GF-D8 (cell line): ENCODE data around the gene PRRC2A.

Experiments used
- DNase-seq: peaks from one replicate; lab custom pipeline; 2025; lab: John Stamatoyannopoulos, UW

PRRC2A gene

GRCh38 chr6:31626952-31627351, 6.4 kb downstream of the PRRC2A start:
- DNase-seq = no peak

DNA sequence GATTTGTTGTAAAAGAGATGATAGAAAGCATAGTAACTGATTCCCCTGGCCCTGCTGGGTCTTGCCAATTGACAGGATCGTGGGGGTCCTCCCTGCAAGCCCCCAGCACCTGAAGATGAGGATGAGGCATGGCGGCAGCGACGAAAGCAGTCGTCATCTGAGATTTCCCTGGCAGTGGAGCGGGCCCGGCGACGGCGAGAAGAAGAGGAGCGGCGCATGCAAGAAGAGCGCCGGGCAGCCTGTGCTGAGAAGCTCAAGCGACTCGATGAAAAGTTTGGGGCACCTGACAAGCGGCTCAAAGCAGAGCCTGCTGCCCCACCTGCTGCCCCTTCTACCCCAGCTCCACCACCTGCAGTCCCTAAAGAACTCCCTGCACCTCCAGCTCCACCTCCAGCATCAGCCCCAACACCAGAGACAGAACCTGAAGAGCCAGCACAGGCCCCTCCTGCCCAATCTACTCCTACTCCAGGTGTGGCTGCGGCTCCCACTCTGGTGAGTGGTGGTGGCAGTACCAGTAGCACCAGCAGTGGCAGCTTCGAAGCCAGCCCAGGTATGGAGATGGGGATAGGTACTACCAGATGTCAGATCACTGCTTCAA, 7.3 kb downstream of the PRRC2A start:
- no peak for DNase-seq

GRCh38 chr6:31629014-31629413, 8.5 kb downstream of the PRRC2A start:
- DNase-seq = no peak

DNA sequence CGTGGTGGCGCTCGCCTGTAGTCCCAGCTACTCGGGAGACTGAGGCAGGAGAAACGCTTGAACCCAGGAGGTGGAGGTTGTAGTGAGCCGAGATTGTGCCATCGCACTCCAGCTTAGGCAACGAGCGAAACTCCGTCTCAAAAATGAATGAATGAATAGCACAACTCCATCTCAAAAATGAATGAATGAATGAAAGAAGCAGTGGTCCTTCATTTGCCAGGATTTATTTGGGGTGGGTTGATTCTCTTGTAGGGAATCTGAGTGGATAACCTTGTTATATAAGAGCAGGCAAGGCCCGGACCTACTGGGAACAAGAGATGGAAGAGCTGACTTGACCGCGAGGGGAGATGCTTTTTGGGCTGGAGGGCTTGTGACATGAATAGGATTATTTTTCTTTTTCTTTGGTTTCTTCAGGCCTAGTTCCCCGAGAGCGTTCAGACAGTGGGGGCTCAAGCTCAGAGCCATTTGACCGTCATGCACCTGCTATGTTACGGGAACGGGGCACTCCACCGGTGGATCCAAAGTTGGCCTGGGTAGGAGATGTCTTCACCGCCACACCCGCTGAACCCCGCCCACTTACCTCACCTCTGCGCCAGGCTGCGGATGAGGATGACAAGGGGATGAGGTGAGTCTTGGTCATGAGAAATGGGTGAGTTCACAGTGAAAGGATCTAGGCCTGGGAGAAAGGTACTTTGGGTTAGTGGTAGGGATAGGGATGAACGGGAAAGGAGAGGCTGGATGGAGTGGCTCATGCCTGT, 9.8 kb downstream of the PRRC2A start:
- DNase-seq = no peak

GRCh38 chr6:31631209-31631608, 10.7 kb downstream of the PRRC2A start:
- DNase-seq = no peak

DNA sequence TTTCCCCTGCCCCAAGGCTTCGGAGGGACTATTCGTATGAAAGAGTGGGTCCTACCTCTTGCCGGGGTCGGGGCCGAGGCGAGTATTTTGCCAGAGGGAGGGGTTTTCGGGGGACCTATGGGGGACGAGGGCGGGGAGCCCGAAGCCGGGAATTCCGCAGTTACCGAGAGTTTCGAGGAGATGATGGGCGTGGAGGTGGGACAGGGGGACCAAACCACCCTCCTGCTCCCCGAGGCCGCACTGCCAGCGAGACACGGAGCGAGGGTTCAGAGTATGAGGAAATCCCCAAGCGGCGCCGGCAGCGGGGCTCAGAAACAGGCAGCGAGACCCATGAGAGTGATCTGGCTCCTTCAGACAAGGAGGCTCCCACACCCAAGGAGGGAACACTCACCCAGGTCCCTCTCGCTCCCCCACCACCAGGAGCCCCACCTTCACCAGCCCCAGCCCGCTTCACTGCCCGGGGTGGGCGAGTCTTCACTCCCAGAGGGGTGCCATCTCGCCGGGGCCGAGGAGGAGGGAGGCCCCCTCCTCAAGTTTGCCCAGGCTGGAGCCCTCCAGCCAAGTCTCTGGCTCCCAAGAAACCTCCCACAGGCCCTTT, 11.3 kb downstream of the PRRC2A start:
- DNase-seq = no peak

DNA sequence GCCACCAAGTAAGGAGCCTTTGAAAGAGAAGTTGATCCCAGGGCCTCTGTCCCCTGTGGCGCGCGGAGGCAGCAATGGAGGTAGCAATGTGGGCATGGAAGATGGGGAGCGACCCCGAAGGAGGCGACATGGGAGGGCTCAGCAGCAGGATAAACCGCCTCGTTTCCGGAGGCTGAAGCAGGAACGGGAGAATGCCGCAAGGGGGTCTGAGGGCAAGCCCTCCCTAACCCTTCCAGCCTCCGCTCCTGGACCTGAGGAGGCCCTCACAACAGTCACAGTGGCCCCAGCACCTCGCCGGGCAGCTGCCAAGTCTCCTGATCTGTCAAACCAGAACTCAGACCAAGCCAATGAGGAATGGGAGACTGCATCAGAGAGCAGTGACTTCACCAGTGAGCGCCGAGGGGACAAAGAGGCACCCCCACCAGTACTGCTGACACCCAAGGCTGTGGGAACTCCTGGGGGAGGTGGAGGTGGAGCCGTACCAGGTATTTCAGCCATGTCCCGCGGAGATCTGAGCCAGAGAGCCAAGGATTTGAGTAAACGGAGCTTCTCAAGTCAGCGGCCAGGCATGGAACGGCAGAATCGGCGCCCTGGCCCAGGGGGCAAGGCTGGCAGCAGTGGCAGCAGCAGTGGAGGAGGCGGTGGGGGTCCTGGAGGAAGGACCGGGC, 11.9 kb downstream of the PRRC2A start:
- DNase-seq = no peak

DNA sequence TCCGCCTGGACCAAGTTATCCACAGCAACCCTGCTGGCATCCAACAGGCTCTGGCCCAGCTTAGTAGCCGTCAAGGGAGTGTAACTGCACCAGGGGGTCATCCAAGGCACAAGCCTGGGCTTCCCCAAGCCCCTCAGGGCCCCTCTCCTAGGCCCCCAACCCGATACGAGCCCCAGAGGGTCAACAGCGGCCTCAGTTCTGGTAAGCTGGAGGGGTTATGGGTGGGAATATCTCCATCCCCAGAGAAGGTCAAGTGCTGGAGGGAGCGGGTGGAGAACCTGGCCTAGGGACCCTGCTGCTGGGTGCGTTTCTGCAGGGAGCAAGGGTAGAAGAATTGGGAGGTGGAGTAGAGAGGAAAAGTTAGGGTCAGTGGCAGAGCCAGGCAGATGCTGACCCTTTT, 12.9 kb downstream of the PRRC2A start:
- no peak for DNase-seq

GRCh38 chr6:31634131-31634530, 13.6 kb downstream of the PRRC2A start:
- DNase-seq = no peak

DNA sequence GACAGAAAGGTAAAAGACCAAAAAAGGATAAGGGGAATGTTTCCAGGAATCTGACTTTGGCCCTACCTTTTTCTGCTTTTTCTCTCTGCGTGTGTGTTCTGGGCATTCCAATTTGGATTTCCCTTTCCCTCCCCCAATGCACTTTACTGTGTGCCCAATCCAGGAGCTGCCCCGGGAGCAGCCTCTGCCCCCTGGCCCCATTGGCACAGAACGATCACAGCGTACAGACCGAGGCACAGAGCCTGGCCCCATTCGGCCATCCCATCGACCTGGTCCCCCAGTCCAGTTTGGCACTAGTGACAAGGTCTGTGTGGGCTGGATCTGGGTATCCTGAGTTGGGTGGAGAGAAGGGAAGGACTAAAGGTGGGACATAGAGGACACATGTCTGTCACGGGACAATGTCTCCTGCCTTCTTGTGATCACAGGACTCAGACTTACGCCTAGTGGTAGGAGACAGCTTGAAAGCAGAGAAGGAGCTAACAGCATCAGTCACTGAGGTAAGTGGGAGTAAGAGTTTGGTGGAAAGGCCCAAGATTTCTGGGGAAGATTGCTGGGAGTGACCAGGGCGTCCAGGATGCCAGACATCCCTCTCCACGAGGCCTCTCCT, 14.6 kb downstream of the PRRC2A start:
- DNase-seq = no peak

- no peak for DNase-seq
Observed at GRCh38 chr6:31636698-31637596, 16.4 kb downstream of the PRRC2A start.

DNA sequence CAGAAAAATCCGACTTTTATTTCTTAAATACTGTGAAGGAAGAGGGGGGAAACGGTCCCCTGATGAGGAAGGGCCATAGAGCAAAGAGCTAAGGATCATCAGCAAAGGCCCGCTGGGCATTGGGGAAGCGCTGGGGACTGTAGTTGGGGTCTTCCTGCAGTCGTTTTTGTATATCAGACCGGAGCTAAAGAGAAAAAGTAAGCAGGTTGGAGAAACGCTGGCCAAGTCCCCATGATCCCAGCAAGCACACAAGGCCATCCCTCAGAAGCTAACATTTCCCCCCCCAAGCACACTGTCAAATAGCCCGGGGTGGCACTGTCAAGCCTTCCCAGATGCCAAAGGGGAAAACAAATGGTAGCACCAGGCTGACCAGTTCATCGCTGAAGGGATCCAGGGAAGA, 18.5 kb downstream of the PRRC2A start:
- no peak for DNase-seq

GRCh38 chr6:31639449-31639861, 18.9 kb downstream of the PRRC2A start:
- no peak for DNase-seq

- no peak for DNase-seq
Observed at GRCh38 chr6:31640612-31641011, 20.1 kb downstream of the PRRC2A start.

GRCh38 chr6:31641370-31641769, 20.9 kb downstream of the PRRC2A start:
- DNase-seq = no peak

DNA sequence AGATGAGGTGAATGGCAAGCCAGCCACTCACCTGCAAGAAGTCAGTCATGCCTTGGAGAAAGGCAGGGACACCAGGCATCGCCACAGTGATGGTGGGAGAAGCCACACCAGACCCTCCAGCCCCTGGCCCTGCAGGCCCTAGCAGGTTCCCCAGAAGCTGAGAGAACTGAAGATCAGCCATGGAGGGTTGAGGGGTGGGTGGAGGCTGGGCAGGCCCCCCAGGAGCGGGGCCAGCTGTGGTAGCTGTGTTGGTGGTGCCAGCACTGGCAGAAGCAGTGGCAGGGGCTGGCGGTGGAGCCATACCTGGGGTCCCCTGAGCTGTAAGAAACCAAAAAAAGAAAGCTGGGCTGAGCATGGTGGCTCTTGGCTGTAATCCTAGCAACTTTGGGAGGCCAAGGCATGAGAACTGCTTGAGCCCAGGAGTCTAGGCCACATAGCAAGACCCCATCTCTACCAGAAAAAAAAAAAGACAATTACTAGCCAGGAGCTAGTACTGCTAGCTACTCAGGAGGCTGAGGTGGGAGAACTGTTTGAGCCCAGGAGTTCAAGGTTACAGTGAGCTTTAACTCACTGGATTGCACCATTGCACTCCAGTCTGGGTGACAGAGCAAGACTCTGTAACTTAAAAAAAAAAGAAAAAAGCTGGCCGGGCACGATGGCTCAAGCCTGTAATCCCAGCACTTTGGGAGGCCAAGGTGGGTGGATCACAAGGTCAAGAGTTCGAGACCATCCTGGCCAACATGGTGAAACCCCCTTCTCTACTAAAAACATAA, 22.5 kb downstream of the PRRC2A start:
- no peak for DNase-seq

- no peak for DNase-seq
Observed at GRCh38 chr6:31643818-31644454, 23.4 kb downstream of the PRRC2A start.

DNA sequence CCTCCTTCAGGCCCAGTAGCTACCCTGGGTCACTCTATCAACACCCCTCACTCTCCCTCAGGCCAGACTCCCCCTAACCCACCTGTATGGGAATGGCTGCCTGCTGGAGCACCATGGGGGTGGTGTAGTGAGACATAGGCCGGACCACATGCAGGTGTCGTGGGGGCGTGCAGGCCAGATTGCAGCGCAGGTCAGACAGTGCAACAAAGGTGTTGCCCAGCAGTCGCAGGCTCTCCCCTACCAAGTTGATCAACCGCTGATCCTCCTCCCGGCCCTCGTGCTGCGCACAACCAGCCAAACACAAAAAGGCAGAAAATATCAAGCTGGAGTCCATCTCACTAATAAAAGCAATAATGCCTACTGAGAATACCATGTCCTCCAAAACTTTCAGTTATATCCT, 24.8 kb downstream of the PRRC2A start:
- no peak for DNase-seq

DNA sequence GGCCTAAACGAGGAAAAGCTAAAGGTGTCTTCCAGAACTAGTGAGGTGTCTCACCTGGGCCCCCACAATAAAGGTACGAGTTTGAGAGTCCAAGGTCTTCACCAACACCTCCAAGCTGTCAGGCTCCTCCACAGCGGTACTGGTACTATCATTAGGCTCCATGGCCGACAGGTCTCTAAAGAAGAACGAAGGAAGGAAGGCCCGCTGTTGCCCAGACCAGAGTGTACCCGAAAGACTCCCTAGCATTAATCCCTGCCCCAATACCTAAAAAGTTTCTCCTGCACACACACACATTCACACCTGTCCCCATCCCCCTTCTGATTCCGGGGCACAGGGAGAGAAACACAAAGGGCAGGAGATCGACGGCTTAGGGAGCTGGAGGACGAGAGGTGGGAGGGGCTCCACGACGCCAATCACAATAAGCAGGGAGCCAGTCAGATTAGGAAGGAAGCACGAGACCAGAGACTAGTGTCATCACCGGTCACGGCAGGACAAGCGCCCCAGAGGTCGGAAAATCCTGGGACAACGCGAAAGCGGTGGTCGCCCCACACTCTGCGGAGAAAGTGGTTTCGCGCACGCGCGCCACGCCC, 31.2 kb downstream of the PRRC2A start:
- peak; percentile 65 for DNase-seq
